Measurements from ENCODE around the gene NXPH3. TPM values are rescaled to one million over a fixed set of nuclear protein-coding genes. Genes with fewer than 3 reads are reported as not detected.

NXPH3 gene
- total and polyA plus RNA-seq, 2 experiments from 2014 or later: 0.30 to 1.4 TPM

- DNase-seq: no peak
- H3K4me1 ChIP-seq (ENCODE audit: insufficient read depth): no peaks in the 10 kb centered on the region
- no peak overlapping the region for H2AFZ ChIP-seq
- peaks cover 8% of the 10 kb centered on the region for H3K27me3 ChIP-seq (replicated peaks; ENCODE audit: insufficient read depth)
- TF ChIP-seq EZH2 (IDR thresholded peaks at IDR 0.05; ENCODE audit: insufficient read depth, poor library complexity, severe bottlenecking) (no peak), EZH2phosphoT487 (IDR thresholded peaks at IDR 0.05; ENCODE audit: insufficient read depth, low read depth) (no peak)
- no peaks in the 10 kb centered on the region for H3K9me2 ChIP-seq (ENCODE audit: insufficient read depth)
- in situ Hi-C loops (cut with MboI): no loop called here
- H3K9ac ChIP-seq: no peak overlapping the region
- H4K20me1 ChIP-seq (ENCODE audit: insufficient read depth): no peaks in the 10 kb centered on the region
- no peak overlapping the region for H3K4me2 ChIP-seq (ENCODE audit: unreplicated experiment)
- no peak overlapping the region for H3K27ac ChIP-seq
- no peaks in the 10 kb centered on the region for H3K79me2 ChIP-seq (ENCODE audit: insufficient read depth)
- no peaks in the 10 kb centered on the region for H3K36me3 ChIP-seq (ENCODE audit: low read depth)
- H3K4me3 ChIP-seq: no peak overlapping the region
- no peaks in the 10 kb centered on the region for H3F3A ChIP-seq (ENCODE audit: insufficient read depth)
- 51 to 54% methylated on average over 3 of the region's 3 CpGs for WGBS, 2 experiments (ENCODE audit: low coverage in 1 of 2, low lambda C conversion rate in 2 of 2, missing lambda C conversion rate in 2 of 2)
- H3K9me3 ChIP-seq (ENCODE audit: low read depth): no peaks in the 10 kb centered on the region
Observed at GRCh38 chr17:49543860-49544259, 31.8 kb upstream of the NXPH3 start.

- no peaks in the 10 kb centered on the region for H3K36me3 ChIP-seq (ENCODE audit: low read depth)
- H3K27ac ChIP-seq: no peak overlapping the region
- no peaks in the 10 kb centered on the region for H3F3A ChIP-seq (ENCODE audit: insufficient read depth)
- no peaks in the 10 kb centered on the region for H4K20me1 ChIP-seq (ENCODE audit: insufficient read depth)
- in situ Hi-C loops (cut with MboI): loop anchor here (5.0 kb wide), 1 partner anchor 108 kb away; no protein-coding TSS in a partner anchor
- no peak overlapping the region for H3K9ac ChIP-seq
- no peaks in the 10 kb centered on the region for H3K79me2 ChIP-seq (ENCODE audit: insufficient read depth)
- no peaks in the 10 kb centered on the region for H3K9me3 ChIP-seq (ENCODE audit: low read depth)
- H2AFZ ChIP-seq: no peak overlapping the region
- H3K4me3 ChIP-seq: no peak overlapping the region
- no peak for TF ChIP-seq EZH2 (IDR thresholded peaks at IDR 0.05; ENCODE audit: insufficient read depth, poor library complexity, severe bottlenecking)
- TF ChIP-seq EZH2phosphoT487 (IDR thresholded peaks at IDR 0.05; ENCODE audit: insufficient read depth, low read depth): no peak
- 71 to 80% methylated on average over 7 to 8 of the region's 8 CpGs for WGBS, 2 experiments (ENCODE audit: low coverage in 1 of 2, low lambda C conversion rate in 2 of 2, missing lambda C conversion rate in 2 of 2)
- H3K4me2 ChIP-seq (ENCODE audit: unreplicated experiment): no peak overlapping the region
- H3K4me1 ChIP-seq (ENCODE audit: insufficient read depth): no peaks in the 10 kb centered on the region
- no peaks in the 10 kb centered on the region for H3K9me2 ChIP-seq (ENCODE audit: insufficient read depth)
- no peak for DNase-seq
- peaks cover 8% of the 10 kb centered on the region for H3K27me3 ChIP-seq (replicated peaks; ENCODE audit: insufficient read depth)
Observed at GRCh38 chr17:49545007-49545660, 30.5 kb upstream of the NXPH3 start.

GRCh38 chr17:49545806-49546545 is 29.7 kb upstream of the NXPH3 start:
- WGBS, 2 experiments (ENCODE audit: low coverage in 1 of 2, low lambda C conversion rate in 2 of 2, missing lambda C conversion rate in 2 of 2): 60 to 71% methylated on average over 13 to 15 of the region's 15 CpGs
- no peak overlapping the region for H3K9ac ChIP-seq
- no peaks in the 10 kb centered on the region for H3F3A ChIP-seq (ENCODE audit: insufficient read depth)
- H3K9me3 ChIP-seq (ENCODE audit: low read depth): no peaks in the 10 kb centered on the region
- no peak overlapping the region for H2AFZ ChIP-seq
- H3K4me3 ChIP-seq: no peak overlapping the region
- in situ Hi-C loops (cut with MboI): loop anchor here (5.0 kb wide), 1 partner anchor 109 kb away; no protein-coding TSS in a partner anchor
- no peaks in the 10 kb centered on the region for H3K4me1 ChIP-seq (ENCODE audit: insufficient read depth)
- H3K27me3 ChIP-seq (replicated peaks; ENCODE audit: insufficient read depth): peaks cover 7% of the 10 kb centered on the region
- H3K79me2 ChIP-seq (ENCODE audit: insufficient read depth): no peaks in the 10 kb centered on the region
- no peak for DNase-seq
- no peak overlapping the region for H3K27ac ChIP-seq
- no peak overlapping the region for H3K4me2 ChIP-seq (ENCODE audit: unreplicated experiment)
- H4K20me1 ChIP-seq (ENCODE audit: insufficient read depth): no peaks in the 10 kb centered on the region
- TF ChIP-seq EZH2phosphoT487 (IDR thresholded peaks at IDR 0.05; ENCODE audit: insufficient read depth, low read depth) (no peak), EZH2 (IDR thresholded peaks at IDR 0.05; ENCODE audit: insufficient read depth, poor library complexity, severe bottlenecking) (no peak)
- no peaks in the 10 kb centered on the region for H3K9me2 ChIP-seq (ENCODE audit: insufficient read depth)
- H3K36me3 ChIP-seq (ENCODE audit: low read depth): no peaks in the 10 kb centered on the region

- Histone ChIP-seq H3K4me1 (ENCODE audit: insufficient read depth) (no peaks in the 10 kb centered on the region), H3K4me2 (ENCODE audit: unreplicated experiment) (no peak overlapping the region), H3K27ac (no peak overlapping the region), H3K9me3 (ENCODE audit: low read depth) (no peaks in the 10 kb centered on the region), H3K9me2 (ENCODE audit: insufficient read depth) (no peaks in the 10 kb centered on the region), H2AFZ (no peak overlapping the region), H3K4me3 (no peak overlapping the region), H3K79me2 (ENCODE audit: insufficient read depth) (no peaks in the 10 kb centered on the region), H3K27me3 (replicated peaks; ENCODE audit: insufficient read depth) (peaks cover 2% of the 10 kb centered on the region; the same call in 1 of the 2 replicates), H3F3A (ENCODE audit: insufficient read depth) (no peaks in the 10 kb centered on the region), H4K20me1 (ENCODE audit: insufficient read depth) (no peaks in the 10 kb centered on the region), H3K9ac (no peak overlapping the region), H3K36me3 (ENCODE audit: low read depth) (no peaks in the 10 kb centered on the region)
- in situ Hi-C loops (cut with MboI): loop anchor here (5.0 kb wide), 1 partner anchor 110 kb away; no protein-coding TSS in a partner anchor
- no peak for TF ChIP-seq EZH2phosphoT487 (IDR thresholded peaks at IDR 0.05; ENCODE audit: insufficient read depth, low read depth)
- no peak for TF ChIP-seq EZH2 (IDR thresholded peaks at IDR 0.05; ENCODE audit: insufficient read depth, poor library complexity, severe bottlenecking)
- 80 to 81% methylated on average over 16 to 18 of the region's 18 CpGs for WGBS, 2 experiments (ENCODE audit: low coverage in 1 of 2, low lambda C conversion rate in 2 of 2, missing lambda C conversion rate in 2 of 2)
- no peak for DNase-seq
Observed at GRCh38 chr17:49546546-49547535, 28.8 kb upstream of the NXPH3 start.
